Measurements from ENCODE around the gene TNFRSF4.

DNA sequence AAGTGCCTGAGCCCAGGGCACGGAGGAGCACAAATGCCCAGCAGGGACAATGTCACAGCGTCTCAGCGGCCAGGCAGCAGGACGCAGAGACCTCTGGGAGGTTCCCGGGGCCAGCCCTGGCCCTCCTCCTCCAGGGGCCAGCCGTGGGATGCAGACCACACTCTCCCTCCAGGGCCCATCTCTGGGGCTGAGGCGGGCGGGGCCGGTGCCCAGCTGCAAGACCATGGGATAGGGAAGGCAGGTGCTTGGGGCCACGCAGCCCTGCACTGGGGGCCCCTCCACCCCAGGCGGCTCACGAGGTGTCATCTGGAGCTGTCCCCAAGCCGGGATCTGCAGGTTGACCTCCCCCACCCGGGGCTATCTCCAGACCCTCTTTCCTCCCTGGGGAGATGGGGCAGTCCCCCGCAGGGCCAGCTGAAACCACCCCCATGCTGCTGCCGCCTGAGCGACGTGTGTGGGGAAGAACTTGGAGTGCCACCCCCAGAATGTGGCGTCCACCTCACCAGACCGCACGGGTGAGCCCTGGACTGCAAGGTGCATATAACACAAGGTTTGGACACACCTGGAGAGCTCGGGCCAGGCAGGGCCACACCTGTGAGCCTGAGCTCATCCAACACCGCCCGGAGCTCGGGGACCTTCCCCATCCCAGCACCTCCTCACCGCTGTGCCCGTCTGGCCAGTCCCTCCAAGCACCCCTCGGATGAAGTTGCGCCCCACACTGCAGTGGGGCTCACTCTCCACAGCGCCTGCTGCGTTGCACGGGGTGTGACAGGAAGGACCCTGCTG, 44.3 kb downstream of the TNFRSF4 start:
- TF ChIP-seq YY1 (IDR thresholded peaks at IDR 0.05; ENCODE audit: insufficient read depth, insufficient read length) = no peak
- TF ChIP-seq ZNF274 (IDR thresholded peaks at IDR 0.05; ENCODE audit: low read depth, low read length) = no peak
